ENCODE results near the gene DHRSX.
"Not testable (repeated sequence)": the region's sequence is repeated elsewhere in the genome, so short reads cannot be mapped to it uniquely, and the experiment has no call there.

Gene DHRSX

GRCh38 chrX:2423282-2423681 lies 77.5 kb downstream of the DHRSX start:
- DNase-seq, result no peak

- not testable (repeated sequence) for DNase-seq
Measured at GRCh38 chrX:2419418-2419817, 81.4 kb downstream of the DHRSX start.

- no peak for DNase-seq
Measured at GRCh38 chrX:2418000-2418399, 82.8 kb downstream of the DHRSX start.

GRCh38 chrX:2416851-2417604 lies 83.7 kb downstream of the DHRSX start:
- no peak for DNase-seq

GRCh38 chrX:2414384-2414783 lies 86.4 kb downstream of the DHRSX start:
- DNase-seq, result no peak

- DNase-seq, result no peak
Measured at GRCh38 chrX:2413969-2414368, 86.8 kb downstream of the DHRSX start.

DNA sequence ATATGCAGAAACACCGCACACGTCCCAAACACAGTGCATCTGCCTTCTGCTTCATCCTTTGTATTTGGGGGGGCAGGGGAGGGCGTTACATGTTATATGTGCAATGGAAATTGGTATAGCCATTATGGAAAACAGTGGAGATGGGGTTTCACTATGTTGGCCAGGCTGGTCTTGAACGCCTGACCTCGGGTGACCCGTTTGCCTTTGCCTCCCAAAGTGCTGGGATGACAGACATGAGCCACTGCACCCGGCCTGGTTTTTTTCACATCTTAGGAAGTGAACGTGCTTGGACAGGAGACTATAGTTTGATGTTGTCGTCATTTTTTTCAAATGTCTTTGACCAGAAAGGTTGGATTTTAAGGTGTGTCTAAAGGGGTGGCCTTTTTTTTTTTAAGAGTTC lies 88.6 kb downstream of the DHRSX start:
- DNase-seq, result no peak

DNA sequence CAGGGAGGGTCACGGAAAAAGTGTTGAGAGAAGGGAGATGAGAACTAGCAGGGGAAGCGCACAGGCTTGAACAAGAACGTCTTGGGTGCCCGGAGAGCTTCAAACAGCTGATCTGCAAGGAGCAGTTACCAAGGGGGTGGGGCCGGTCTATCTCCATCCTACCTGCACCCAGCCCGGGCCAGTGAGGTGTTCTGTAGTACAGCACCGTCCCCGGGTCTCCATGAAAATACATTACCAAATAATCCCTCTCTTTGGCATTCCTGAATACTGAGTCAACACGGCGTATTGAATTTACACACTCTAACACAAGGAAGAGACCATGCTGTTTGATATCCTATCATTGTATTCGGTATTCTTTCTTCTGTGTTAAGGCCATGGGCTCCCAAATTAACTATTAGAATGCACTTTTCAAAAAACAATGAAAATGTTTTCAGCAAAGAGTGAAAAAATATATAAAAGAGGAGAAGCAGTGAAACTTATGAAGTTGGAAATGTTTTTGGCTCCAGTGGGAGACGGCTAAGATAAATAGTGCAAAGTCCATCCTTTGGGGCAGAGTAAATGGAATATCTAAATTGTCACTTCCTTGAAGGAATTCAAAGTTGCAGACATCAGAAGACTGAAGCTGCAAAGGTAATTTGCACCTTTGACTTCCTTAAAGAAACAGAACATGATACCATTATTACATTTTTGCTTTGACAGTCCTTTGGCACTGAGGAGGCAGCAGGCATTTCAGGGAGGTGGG lies 90.3 kb downstream of the DHRSX start:
- no peak for DNase-seq

DNA sequence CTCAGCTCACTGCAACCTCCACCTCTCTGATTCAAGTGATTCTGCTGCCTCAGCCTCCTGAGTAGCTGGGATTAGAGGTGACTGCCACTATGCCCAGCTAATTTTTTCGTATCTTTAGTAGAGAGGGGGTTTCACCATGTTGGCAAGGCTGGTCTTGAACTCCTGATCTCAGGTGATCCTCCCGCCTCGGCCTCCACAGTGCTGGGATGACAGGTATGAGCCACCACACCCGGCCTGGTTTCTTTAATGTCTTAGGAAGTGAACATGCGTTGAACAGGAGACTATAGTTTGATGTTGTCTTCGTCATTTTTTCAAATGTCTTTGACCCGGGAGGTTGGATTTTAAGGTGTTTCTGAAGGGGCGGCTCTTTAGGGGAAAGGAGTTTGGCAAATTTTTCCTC lies 91.0 kb downstream of the DHRSX start:
- DNase-seq, result no peak

DNA sequence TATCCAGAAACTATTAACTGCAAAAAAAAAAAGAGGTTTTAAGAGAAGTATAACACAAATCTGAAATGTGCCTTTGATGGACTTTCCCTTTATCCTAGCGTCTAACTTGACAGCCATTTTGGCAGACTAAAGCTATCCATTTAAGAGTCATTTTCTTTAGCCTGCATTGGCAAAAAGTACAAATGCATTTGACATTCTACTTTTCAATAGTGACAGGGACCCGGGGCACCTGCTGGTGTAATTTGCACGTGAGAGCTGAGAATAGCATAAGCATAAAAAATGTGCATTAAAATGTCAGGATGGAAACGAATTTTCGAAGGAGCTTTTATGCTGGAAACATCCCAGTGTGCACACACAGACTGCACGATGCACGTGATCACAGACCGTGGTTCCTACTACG lies 91.9 kb downstream of the DHRSX start:
- DNase-seq, result no peak

- DNase-seq, result no peak
Measured at GRCh38 chrX:2406891-2407518, 93.8 kb downstream of the DHRSX start.

- no peak for DNase-seq
Measured at GRCh38 chrX:2404776-2405175, 96.0 kb downstream of the DHRSX start.

DNA sequence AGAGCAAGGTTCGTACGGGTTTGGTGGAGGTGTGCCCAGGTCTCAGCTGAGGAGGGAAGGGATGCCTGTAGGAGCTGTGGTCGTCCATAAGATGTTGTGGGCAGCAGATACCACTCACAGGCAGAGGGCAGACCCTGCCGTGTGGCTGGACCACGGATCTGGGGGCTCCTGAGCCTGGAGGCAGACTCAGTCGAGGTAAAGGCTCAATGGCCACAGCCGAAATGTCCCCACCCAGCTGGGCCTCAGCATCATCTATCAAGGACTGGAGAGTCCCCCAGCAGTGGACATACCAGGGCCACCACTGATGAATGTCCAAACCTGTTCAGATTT lies 98.5 kb downstream of the DHRSX start:
- DNase-seq, result no peak

DNA sequence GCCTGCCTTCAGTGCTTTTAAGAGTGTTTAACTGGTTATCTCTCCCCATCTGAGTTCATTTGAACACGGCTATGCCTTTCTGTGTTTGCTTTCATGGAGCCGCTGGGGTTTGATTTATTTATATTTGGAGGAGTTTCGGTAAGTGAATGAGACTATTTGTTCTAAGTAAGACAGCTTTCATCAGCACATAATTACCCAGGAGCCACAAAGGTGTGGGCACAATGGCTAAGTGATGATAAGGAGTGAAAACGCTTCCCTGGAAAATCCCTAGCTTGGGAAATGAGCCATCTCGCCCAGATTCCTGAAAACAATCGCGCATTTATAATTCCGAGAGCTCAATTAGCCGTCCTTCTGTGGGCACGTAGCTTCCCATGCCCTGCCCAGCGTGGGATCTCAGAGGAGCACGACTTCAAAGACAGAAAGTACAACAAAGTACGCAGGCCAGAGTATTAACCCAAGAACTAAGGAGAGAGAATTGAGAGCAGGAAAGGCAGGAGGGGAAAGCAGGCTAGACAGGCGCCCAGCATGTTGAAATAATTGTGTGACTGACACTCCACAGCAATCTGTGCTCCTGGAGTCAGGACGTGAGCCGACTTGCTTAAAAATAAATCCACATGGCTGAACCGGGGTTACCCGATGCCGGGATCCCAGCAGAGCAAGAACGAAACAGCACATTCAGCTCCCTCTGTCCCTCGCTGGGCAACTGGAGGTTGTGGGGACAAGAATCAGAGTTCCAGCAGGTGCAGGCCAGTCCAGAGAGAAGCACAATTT lies 99.0 kb downstream of the DHRSX start:
- DNase-seq, result no peak

GRCh38 chrX:2401201-2401589 lies 99.6 kb downstream of the DHRSX start:
- DNase-seq, result no peak

DNA sequence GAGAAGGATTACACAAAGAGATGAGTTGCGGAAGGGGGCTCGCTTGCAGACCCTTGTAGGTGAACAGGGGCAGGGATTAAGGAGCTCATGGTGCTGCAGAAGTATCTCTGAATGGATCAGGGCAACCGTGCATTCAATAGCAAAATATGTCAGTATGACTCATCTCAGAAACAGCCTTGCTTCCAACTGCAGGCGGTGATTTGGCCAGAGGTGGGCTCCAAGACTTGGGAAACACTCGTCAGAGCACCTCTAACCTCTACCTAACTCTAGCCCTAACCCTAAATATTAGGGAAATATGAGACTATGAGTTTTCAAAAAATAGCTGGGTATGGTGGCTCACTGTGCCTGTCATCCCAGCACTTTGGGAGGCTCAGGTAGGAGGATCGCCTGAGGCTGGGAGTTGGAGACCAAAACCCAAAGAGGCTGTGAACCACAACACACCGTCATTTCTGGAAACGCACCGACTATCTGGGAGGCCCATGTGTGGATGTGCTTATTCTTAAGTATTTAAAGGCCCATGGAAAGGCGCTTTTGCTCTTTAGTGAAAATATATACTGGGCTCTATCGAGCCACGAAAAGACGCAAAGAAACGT lies 102.6 kb downstream of the DHRSX start:
- no peak for DNase-seq

- no peak for DNase-seq
Measured at GRCh38 chrX:2397229-2398063, 103.3 kb downstream of the DHRSX start.

DNA sequence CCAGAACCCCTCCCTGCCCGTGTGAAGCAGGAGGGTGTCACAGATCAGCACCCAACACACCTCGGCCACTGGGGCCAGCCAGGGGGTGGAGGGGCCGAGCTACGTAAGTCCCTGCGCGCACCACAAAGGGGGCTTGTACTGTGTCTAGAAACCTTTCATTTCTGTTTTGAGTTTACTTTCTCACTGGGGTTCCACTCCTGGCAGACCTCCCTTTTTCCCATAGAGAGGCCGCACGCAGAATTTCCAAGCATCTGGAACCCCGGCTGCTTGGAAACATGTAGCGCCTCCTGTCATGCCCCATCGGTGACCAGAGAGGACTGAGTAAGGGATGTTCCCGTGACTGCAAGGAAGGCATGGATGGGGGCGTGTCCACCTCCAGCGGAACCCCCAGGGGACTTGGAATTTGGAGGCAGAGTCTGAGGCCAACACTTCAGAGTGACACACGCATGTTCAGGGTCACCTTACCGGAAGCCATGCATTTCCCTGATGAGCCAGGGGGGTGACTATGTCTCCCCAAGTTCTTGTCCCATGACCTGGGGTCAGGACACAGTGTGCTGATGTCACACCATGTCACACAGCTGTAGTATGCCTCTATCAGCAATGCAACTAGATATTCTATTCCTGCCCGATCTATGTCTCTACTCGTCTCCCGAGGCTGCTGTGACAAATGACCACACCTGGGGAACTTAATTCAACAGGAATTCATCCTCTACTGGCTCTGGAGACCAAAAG lies 105.3 kb downstream of the DHRSX start:
- no peak for DNase-seq

GRCh38 chrX:2391869-2392606 lies 108.7 kb downstream of the DHRSX start:
- DNase-seq, result no peak

GRCh38 chrX:2390754-2391153 lies 110.0 kb downstream of the DHRSX start:
- DNase-seq, result no peak

DNA sequence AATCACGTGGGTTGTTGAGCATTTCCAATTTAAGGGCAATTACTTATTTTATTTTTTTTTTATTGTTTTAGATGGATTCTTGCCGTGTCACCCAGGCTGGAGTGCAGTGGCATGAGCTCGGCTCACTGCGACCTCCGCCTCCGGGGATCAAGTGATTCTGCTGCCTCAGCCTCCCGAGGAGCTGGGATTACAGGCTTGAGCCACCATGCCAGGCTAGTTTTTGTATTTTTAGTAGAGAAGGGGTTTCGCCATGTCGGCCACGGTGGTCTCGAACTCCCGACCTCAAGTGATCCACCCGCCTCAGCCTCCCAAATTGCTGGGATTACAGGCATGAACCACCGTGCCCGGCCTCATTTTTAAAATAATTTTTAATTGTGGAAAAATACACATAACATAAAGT lies 111.0 kb downstream of the DHRSX start:
- DNase-seq, result not testable (repeated sequence)

Data from NCI-H446 treated with DMSO at 0.1 percent for 48 hours (cell line).